Measurements from ENCODE around the gene GIGYF2. TPM values are rescaled to one million over a fixed set of nuclear protein-coding genes. Genes with fewer than 3 reads are reported as not detected.

Gene GIGYF2
- total RNA-seq, 1 donor from 2014 or later = 61.1 TPM

DNA sequence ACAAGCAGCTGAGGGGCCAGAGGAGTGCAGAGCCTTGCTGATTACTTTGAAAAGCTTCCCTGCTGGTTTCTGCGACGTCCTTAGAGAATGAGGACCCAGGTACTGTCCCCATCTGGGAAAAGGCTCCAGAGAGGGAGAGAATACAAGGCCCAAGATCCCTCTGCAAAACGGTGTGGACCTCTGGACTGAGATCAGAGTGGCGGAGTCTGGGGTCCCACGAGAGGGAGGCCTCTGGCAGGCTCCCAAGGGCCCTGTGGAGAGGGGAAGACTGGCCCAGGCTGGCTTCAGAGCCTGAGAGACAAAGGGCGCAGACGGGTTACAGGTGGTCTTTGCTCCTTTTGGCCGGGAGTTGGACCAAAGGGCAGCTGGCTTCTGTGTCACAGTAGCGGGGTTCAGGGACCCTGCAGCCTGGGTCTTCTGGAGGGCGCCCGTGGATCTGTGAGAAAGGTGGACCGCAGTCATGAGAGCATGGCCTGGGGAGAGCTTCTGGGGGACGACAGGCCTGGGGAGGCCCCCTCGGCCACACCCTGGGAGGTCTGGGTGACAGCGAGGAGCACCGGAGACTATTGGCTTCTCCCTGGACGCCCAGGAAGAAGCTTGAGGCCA lies 173.7 kb downstream of the GIGYF2 start:
- no peak for DNase-seq (ENCODE audit: low spot score)
- peaks cover 4% of the 10 kb centered on the region for H3K36me3 Mint-ChIP-seq (ENCODE audit: low read depth, unreplicated experiment)
- TF ChIP-seq, protein P1, sequence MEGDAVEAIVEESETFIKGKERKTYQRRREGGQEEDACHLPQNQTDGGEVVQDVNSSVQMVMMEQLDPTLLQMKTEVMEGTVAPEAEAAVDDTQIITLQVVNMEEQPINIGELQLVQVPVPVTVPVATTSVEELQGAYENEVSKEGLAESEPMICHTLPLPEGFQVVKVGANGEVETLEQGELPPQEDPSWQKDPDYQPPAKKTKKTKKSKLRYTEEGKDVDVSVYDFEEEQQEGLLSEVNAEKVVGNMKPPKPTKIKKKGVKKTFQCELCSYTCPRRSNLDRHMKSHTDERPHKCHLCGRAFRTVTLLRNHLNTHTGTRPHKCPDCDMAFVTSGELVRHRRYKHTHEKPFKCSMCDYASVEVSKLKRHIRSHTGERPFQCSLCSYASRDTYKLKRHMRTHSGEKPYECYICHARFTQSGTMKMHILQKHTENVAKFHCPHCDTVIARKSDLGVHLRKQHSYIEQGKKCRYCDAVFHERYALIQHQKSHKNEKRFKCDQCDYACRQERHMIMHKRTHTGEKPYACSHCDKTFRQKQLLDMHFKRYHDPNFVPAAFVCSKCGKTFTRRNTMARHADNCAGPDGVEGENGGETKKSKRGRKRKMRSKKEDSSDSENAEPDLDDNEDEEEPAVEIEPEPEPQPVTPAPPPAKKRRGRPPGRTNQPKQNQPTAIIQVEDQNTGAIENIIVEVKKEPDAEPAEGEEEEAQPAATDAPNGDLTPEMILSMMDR (IDR thresholded peaks at IDR 0.05; ENCODE audit: unreplicated experiment) = no peak
- H3K4me3 Mint-ChIP-seq (ENCODE audit: unreplicated experiment) = no peak overlapping the region
- peaks cover 11% of the 10 kb centered on the region for H3K4me1 Mint-ChIP-seq (ENCODE audit: unreplicated experiment)
- H3K27ac Mint-ChIP-seq (ENCODE audit: unreplicated experiment) = no peak overlapping the region
- peaks cover 19% of the 10 kb centered on the region for H3K27me3 Mint-ChIP-seq (ENCODE audit: unreplicated experiment)
- H3K9me3 Mint-ChIP-seq (ENCODE audit: unreplicated experiment) = no peaks in the 10 kb centered on the region

DNA sequence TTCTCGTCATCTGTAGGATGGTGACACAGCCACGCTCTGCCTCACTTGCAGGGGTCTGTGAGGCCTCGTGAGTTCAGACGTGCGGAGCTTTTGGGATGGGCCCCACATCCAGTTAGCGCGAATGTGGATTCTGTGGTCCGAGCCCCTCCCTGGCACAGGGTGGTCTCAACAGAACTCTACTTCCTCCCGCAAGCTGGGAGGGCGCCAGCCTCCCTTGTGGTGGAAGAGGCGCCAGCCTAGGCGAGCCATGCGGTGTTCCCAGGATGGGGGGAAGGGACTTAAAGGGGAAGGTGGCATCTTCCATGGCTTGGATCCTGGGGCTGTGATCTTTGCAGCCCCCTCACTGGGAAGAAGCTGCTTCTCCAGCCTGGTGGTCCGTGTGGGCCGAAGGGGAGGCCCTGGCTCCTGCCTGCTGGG lies 174.3 kb downstream of the GIGYF2 start:
- peaks cover 4% of the 10 kb centered on the region for H3K36me3 Mint-ChIP-seq (ENCODE audit: low read depth, unreplicated experiment)
- H3K4me1 Mint-ChIP-seq (ENCODE audit: unreplicated experiment) = peaks cover 11% of the 10 kb centered on the region
- TF ChIP-seq, protein P1 (IDR thresholded peaks at IDR 0.05; ENCODE audit: unreplicated experiment) = no peak
- H3K27ac Mint-ChIP-seq (ENCODE audit: unreplicated experiment) = no peak overlapping the region
- DNase-seq (ENCODE audit: low spot score) = no peak
- H3K27me3 Mint-ChIP-seq (ENCODE audit: unreplicated experiment) = peaks cover 19% of the 10 kb centered on the region
- no peaks in the 10 kb centered on the region for H3K9me3 Mint-ChIP-seq (ENCODE audit: unreplicated experiment)
- no peak overlapping the region for H3K4me3 Mint-ChIP-seq (ENCODE audit: unreplicated experiment)

DNA sequence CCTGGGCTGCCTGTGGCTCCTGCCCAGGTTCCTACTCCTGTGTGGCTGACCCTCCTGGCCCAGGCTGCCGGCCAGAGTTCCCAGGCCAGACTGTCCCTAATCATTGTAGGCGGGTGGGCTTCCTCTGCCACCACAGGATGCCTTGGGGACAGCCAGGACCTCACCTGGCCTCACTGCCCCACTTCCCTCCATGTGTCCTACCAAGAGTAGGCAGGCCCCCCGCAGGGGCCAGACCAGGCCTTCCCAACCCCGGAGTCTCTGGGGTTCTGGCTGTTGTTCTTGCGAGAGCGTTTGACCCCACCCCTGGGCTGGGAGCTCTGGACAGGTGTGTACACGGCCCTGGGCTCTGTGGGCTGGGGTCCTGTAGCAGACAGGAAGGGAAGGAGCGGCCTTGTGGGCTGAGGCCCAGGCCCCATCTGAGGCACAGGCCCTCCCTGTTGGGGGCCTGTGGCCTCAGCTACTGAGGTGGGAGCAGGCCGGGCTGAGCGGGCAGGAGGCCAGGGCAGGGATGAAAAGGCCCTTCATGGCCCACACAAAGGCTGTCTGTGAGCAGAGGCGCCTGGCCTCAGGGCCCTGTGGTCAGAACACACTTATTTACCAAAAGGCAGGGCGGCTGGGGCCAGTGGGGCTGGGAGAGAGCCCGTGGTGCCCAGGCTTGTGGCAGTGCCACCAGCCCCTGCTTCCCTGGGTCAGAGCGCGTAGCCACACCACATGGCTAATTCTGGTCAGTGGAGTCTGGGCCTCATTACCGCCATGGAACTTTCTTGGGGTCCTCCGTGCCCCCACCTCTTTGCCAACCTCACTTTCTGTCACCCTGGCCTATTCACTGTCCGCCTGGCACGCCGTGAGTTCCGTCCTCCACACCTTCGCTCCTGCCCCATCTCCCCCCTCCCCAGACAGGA lies 175.0 kb downstream of the GIGYF2 start:
- TF ChIP-seq, protein P1 (IDR thresholded peaks at IDR 0.05; ENCODE audit: unreplicated experiment) = no peak
- DNase-seq (ENCODE audit: low spot score) = no peak

DNA sequence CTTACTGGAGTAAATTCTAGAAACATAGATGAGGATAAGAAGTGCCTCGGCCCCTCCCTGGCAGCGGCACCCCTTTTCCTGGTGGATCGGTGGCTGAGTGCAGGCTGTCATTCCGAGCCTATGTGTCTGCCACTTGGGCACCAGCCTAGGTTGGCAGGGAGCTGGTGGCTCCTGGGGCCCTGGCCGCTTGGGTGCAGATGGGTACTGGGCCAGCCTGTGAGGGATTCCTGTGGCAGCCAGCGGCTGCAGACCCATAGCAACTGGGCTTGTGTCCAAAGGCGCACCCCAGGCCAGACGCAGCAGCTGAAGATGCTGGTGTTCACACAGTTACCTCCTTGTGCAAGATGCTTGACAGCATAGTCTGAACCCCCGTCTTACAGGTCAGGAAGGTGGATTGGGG lies 175.7 kb downstream of the GIGYF2 start:
- H3K9me3 Mint-ChIP-seq (ENCODE audit: unreplicated experiment) = no peaks in the 10 kb centered on the region
- no peak overlapping the region for H3K27ac Mint-ChIP-seq (ENCODE audit: unreplicated experiment)
- peaks cover 15% of the 10 kb centered on the region for H3K4me1 Mint-ChIP-seq (ENCODE audit: unreplicated experiment)
- TF ChIP-seq, protein P1 (IDR thresholded peaks at IDR 0.05; ENCODE audit: unreplicated experiment) = no peak
- peaks cover 8% of the 10 kb centered on the region for H3K36me3 Mint-ChIP-seq (ENCODE audit: low read depth, unreplicated experiment)
- H3K4me3 Mint-ChIP-seq (ENCODE audit: unreplicated experiment) = no peak overlapping the region
- peaks cover 23% of the 10 kb centered on the region for H3K27me3 Mint-ChIP-seq (ENCODE audit: unreplicated experiment)
- DNase-seq (ENCODE audit: low spot score) = no peak

More for the DNA sequence above, 175.0 kb downstream of the GIGYF2 start:
- Mint-ChIP-seq H3K27me3 (ENCODE audit: unreplicated experiment) (peaks cover 19% of the 10 kb centered on the region), H3K9me3 (ENCODE audit: unreplicated experiment) (no peaks in the 10 kb centered on the region), H3K4me1 (ENCODE audit: unreplicated experiment) (peaks cover 11% of the 10 kb centered on the region), H3K36me3 (ENCODE audit: low read depth, unreplicated experiment) (peaks cover 4% of the 10 kb centered on the region), H3K4me3 (ENCODE audit: unreplicated experiment) (no peak overlapping the region), H3K27ac (ENCODE audit: unreplicated experiment) (no peak overlapping the region)
